GM12878 (cell line): ENCODE results near the gene CYP4F8. TPM values are rescaled to one million over a fixed set of nuclear protein-coding genes. Genes with fewer than 3 reads are reported as not detected.

ENCODE experiments used
- ATAC-seq: fragments of 200-7000 bp; cut with Tn5 transposase; 3 replicates; pipeline ENCODE4 v1.9.1; 2020; ENCODE audit warnings: mild to moderate bottlenecking, moderate library complexity
- BruUV-seq: library from RNA; stranded (reverse); fragments of 400-500 nt; replicated peaks from 2 replicates; lab custom pipeline; 2021; lab: Mats Ljungman, UMichigan
- CTCF ChIA-PET: fragments of 300-600 bp; sonication (Branson Sonifier 250); formaldehyde crosslinking; extraction: SDS; loops from one replicate; lab custom pipeline; 2021; ENCODE audit warnings: inconsistent platforms; lab: Yijun Ruan, JAX
- POLR2A ChIA-PET: fragments of 350-600 bp; formaldehyde crosslinking; extraction: SDS; loops from one replicate; lab custom pipeline; 2021; ENCODE audit warnings: inconsistent platforms; lab: Charles Lee
- RAD21 ChIA-PET: fragments of 300-600 bp; sonication (Branson Sonifier 250); formaldehyde crosslinking; loops from one replicate; lab custom pipeline; 2023; ENCODE audit warnings: antibody characterized with exemption; ENCODE audit not compliant: unreplicated experiment; lab: Charles Lee
- SMC1A ChIA-PET: fragments of 300-600 bp; sonication (Branson Sonifier 250); formaldehyde crosslinking; loops from one replicate; lab custom pipeline; 2023; ENCODE audit not compliant: unreplicated experiment, uncharacterized antibody; lab: Charles Lee
- DNase-seq: peaks from one replicate; pipeline ENCODE4 v3.0.0-alpha.2; 2011; ENCODE audit warnings: low read depth, low spot score
- FAIRE-seq: peaks from 3 replicates; lab custom pipeline; 2011; peaks lifted over from hg19 to GRCh38; lab: Jason Lieb, UNC
- H2AFZ ChIP-seq: 2 replicates; pipeline ENCODE4 v1.6.0; 2011; ENCODE audit warnings: low read depth, low read length, control low read depth; ENCODE audit not compliant: control insufficient read depth
- H3K27ac ChIP-seq: 2 replicates; pipeline ENCODE4 v1.5.1; 2011; ENCODE audit warnings: control low read depth; ENCODE audit not compliant: control insufficient read depth, insufficient read depth
- H3K27me3 ChIP-seq, 2 experiments: replicated peaks in 1 of 2; 2 replicates each; pipeline versions ENCODE4 v1.6.0 to v1.6.1; 2011; ENCODE audit warnings: low read length in 1 of 2; ENCODE audit not compliant: control insufficient read depth in 2 of 2, insufficient read depth in 2 of 2
- H3K36me3 ChIP-seq, 2 experiments: 2 replicates each; pipeline ENCODE4 v1.5.1; 2011; ENCODE audit warnings: low read length in 1 of 2; ENCODE audit not compliant: control insufficient read depth in 2 of 2, insufficient read depth in 2 of 2
- H3K4me1 ChIP-seq: 2 replicates; pipeline ENCODE4 v1.6.1; 2011; ENCODE audit warnings: mild to moderate bottlenecking, low read length, moderate library complexity, mixed read lengths; ENCODE audit not compliant: control insufficient read depth, insufficient read depth
- H3K4me2 ChIP-seq: 2 replicates; pipeline ENCODE4 v1.6.0; 2011; ENCODE audit warnings: control low read depth; ENCODE audit not compliant: control insufficient read depth, insufficient read depth
- H3K4me3 ChIP-seq: fragments of 200-600 bp; sonication (generic); 2 replicates; pipeline ENCODE4 v1.5.1; 2016
- H3K79me2 ChIP-seq: 2 replicates; pipeline ENCODE4 v1.6.0; 2011; ENCODE audit warnings: low read length; ENCODE audit not compliant: control insufficient read depth, insufficient read depth
- H3K9ac ChIP-seq: 2 replicates; pipeline ENCODE4 v1.8.0; 2011; ENCODE audit warnings: low read length, control low read depth, mixed read lengths; ENCODE audit not compliant: control insufficient read depth, insufficient read depth
- H3K9me3 ChIP-seq: replicated peaks from 3 replicates; pipeline ENCODE4 v1.5.1; 2011; ENCODE audit warnings: mild to moderate bottlenecking, low read length; ENCODE audit not compliant: control insufficient read depth, insufficient read depth
- H4K20me1 ChIP-seq: 2 replicates; pipeline ENCODE4 v1.6.0; 2011; ENCODE audit not compliant: control insufficient read depth, insufficient read depth
- HSF1 ChIP-seq: fragments of 150-350 bp; IDR thresholded peaks from 2 replicates; pipeline ENCODE4 v1.6.1; 2014; ENCODE audit warnings: mild to moderate bottlenecking, low read depth, low read length
- KAT2A ChIP-seq: conservative IDR thresholded peaks from 2 replicates; pipeline ENCODE4 v1.6.1; 2011; ENCODE audit warnings: low read depth, low read length; ENCODE audit not compliant: control insufficient read depth
- LARP7 ChIP-seq: fragments of 450-650 bp; IDR thresholded peaks from 2 replicates; pipeline ENCODE4 v1.6.1; 2017; ENCODE audit warnings: mild to moderate bottlenecking
- NBN ChIP-seq: fragments of 450-650 bp; IDR thresholded peaks from 2 replicates; pipeline ENCODE4 v1.6.1; 2016
- REST ChIP-seq: IDR thresholded peaks from 2 replicates; pipeline ENCODE4 v1.6.1; 2012; ENCODE audit warnings: mild to moderate bottlenecking, low read depth, low read length
- TAF1 ChIP-seq: IDR thresholded peaks from 2 replicates; pipeline ENCODE4 v1.6.1; 2011; ENCODE audit warnings: mild to moderate bottlenecking, low read depth, low read length, borderline replicate concordance
- TBL1XR1 ChIP-seq: IDR thresholded peaks from 2 replicates; pipeline ENCODE4 v1.6.1; 2012; ENCODE audit warnings: low read depth, low read length, improper control_type of control experiment
- ZNF384 ChIP-seq: IDR thresholded peaks from 2 replicates; pipeline ENCODE4 v1.6.1; 2012; ENCODE audit warnings: low read depth, mild to moderate bottlenecking, low read length, improper control_type of control experiment, borderline replicate concordance
- WGBS: methylation state at CpG from one replicate; pipeline ENCODE4 v1.1.6; 2016; ENCODE audit warnings: low lambda C conversion rate; ENCODE audit not compliant: insufficient replicate concordance, insufficient coverage; ENCODE audit errors: missing lambda C conversion rate; 5-methylcytosine and 5-hydroxymethylcytosine counted together
- in situ Hi-C: fragments of 300-500 bp; cut with MboI; formaldehyde crosslinking; loops from 9 replicates; pipeline ENCODE4 v1.14.3; 2018; ENCODE audit warnings: mixed read lengths
- intact Hi-C: fragments of 100-400 bp; cut with micrococcal nuclease; formaldehyde crosslinking; loops from one replicate; pipeline ENCODE4 v1.14.2; 2022; ENCODE audit not compliant: unreplicated experiment
- polyA plus RNA-seq, 11 experiments: library from polyadenylated mRNA; depleted of rRNA in 4 of 11; unstranded in 6 of 11; stranded (reverse) in 5 of 11; fragments of >200 nt; fragmentation: Nextera tagmentation in 4 of 11; fragmentation: Illumina TruSeq in 1 of 11; extraction: Ambion mirVana in 4 of 11; extraction: Trizol in 1 of 11; gene quantifications; 1 replicate in 1 of 11; 2 replicates in 10 of 11; pipeline versions ENCODE4 v1.2.1 to v1.2.3, GENCODE V29; 2011 to 2016; ENCODE audit warnings: inconsistent platforms in 2 of 11, missing spikeins in 2 of 11, low read depth in 1 of 11
- total RNA-seq, 4 experiments: library from RNA; depleted of rRNA in 3 of 4; stranded (reverse); fragments of >200 nt in 3 of 4; fragmentation: Illumina TruSeq in 1 of 4; extraction: Trizol in 1 of 4; gene quantifications; 2 replicates each; pipeline versions ENCODE4 v1.2.1 to v1.2.3, GENCODE V29; 2013 to 2021

Gene CYP4F8
- total and polyA plus RNA-seq, 10 of the 15 experiments (the other 5 are each of a cell fraction or from before 2014, with no cell fraction given), result not detected

- TF ChIP-seq HSF1 (no peak), ZNF384 (no peak), TBL1XR1 (no peak), KAT2A (no peak), TAF1 (no peak)
These were observed 38.4 kb upstream of the CYP4F8 start (continued) for GRCh38 chr19:15576526-15577156.

GRCh38 chr19:15577184-15577771, 37.7 kb upstream of the CYP4F8 start:
- Histone ChIP-seq H3K9ac (no peak overlapping the region), H3K9me3 (no peaks in the 10 kb centered on the region), H3K27ac (no peak overlapping the region), H3K27me3 (no peaks in the 10 kb centered on the region), H3K4me3 (no peak overlapping the region), H3K4me1 (no peaks in the 10 kb centered on the region), H4K20me1 (no peaks in the 10 kb centered on the region), H3K4me2 (no peak overlapping the region), H3K36me3 (no peaks in the 10 kb centered on the region), H2AFZ (no peak overlapping the region), H3K79me2 (no peaks in the 10 kb centered on the region)
- intact Hi-C loops (no loop called here), in situ Hi-C loops (no loop called here)
- DNase-seq, result no peak
- WGBS, result 33% methylated on average over 6 of the region's 6 CpGs
- no peak for FAIRE-seq
- CTCF ChIA-PET, result no interaction called here
- SMC1A ChIA-PET, result no interaction called here
- BruUV-seq, result no TSS peak
- no peak for ATAC-seq
- POLR2A ChIA-PET, result no interaction called here
- TF ChIP-seq REST, result peak; percentile 72; the same call in 1 of the 2 replicates
- TF ChIP-seq NBN, result no peak
- TF ChIP-seq LARP7, result no peak
- RAD21 ChIA-PET, result no interaction called here
